ENCODE results near the gene DNAAF1.

The DNAAF1 gene

DNA sequence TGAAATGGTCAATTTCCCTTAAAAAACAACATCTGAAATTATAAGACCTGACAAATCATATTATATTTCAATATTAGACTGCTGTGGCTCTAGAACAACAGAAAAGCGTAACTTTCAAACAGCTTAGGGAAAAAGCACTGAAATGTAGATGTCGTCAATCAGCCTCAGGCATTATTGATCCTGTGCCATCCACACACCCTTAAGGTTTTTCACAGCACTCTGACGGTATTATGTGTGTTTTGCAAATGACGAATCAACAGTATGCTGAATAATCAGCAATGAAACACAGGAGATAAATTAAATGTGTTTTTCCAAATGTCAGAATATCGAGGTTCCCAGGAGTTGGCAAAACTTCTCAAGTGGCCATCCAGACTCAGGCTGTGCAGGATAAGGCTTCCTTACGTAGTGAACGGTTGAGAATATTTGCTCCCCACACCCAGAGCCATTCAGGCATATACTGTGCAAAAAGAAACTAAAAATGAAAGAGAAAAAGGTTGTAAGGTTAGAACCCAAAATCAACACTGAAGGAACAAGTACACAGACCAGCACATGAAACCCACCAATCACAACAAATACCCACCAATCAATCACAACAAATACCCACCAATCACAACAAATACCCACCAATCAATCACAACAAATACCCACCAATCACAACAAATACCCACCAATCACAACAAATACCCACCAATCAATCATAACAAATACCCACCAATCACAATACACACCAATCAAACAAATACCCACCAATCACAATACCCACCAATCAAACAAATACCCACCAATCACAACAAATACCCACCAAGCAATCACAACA lies 20.6 kb upstream of the DNAAF1 start:
- DNase-seq: no peak

DNA sequence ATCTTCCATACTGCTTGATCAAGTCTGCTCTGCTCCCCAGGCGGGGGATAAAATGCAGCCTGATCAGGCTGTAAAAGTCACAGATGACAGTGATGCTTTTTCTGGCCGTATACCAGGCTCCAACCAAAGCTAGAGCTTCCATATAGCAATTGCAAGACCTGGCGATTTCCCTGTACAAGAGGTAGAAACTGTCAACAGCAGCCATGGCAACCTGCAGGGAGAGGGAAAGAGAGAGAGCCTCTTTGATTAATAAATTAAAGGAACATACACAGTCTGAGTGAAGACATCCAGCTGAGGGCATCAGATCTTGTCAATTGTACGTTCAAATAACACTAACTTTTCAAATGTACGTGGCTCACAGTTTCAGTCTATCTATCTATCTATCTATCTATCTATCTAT lies 14.0 kb upstream of the DNAAF1 start:
- no peak for DNase-seq

DNA sequence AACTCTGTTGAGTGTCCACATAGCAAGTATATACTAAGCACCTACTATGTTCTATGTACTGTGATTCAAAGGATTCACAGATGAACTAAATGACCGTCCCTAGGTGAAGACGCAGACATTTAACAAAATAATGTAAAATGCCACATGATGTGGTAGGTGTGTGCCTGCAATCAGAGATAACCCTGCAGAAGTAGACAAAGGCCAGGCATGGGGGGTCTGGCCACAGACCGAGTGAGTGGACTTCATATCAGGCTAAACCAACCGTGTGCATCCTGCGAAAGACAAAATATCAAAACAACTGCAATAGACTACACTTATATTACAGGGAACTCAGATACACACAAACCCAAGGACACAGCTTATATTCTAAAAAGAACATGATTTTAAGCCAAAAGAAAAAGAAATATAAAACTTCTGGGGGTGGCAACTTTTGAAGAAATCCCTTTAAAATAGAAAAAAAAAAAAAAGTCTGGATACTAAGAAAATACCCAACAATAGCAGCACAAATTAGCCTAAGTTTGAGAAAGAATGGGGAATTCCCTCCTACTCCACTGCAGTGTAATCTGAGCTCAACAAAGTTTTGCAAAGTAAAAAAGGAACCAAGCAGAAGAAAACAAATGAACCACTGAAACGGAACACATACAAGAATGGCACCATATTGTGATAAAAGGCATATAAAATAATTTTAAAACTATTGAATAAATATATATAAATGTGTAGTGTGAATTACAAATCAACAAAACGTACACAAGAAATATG lies 12.4 kb upstream of the DNAAF1 start:
- no peak for DNase-seq

DNA sequence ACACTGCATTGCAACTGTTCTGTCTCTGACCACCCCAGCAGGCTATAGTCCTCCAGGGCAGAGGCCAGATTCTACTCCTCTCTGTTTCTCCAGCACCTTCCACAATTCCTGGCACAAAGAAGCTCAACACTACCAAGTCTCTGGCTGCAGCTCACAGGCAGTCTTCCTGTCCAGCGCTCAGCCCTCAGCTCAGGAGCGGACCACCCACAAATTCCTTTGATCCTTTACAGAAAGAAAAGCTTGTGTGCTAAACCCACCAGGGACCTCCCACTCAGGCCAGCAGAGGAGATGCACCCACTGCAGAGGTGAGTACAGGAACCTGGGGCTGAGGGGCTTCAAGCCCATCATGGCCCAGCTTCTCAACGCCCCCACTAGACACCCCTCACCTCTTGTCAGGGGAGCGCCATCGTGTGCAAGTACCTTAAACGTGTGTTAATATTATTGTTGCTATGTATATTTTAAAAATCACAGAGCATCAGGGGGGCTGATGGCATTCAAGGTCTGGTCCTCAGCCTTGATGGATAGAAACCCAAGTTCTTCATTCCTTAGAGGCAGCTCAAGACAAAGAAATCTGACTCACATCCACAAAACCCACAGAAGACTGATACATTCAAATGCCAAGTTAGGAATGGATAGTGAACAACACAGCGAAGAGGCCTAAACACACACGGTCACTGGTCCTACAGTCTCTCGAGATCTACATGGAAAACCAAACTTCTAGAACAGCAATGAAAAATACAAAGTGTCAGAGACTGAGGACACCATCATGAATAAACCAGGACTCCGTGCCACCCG lies 8.6 kb upstream of the DNAAF1 start:
- no peak for DNase-seq

DNA sequence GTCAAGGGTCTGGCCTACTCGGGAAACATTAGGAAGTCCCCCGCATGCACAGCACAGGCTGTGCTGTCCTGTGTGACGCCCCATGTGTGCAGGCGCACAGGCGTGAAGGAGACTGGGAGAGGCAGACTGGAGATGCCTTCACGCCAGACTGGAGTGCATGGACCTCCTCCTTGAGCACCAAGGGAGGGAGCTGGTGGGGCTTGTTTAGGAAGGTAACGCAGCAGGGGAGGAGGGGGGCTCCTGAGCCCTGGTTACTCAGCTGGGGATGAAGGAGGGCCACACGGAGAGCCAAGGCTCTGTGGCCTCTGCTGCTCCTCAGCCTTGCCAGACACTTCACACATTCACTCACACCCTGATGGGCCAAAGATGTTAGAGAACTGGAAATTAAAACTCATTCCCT lies 7.8 kb upstream of the DNAAF1 start:
- no peak for DNase-seq

DNA sequence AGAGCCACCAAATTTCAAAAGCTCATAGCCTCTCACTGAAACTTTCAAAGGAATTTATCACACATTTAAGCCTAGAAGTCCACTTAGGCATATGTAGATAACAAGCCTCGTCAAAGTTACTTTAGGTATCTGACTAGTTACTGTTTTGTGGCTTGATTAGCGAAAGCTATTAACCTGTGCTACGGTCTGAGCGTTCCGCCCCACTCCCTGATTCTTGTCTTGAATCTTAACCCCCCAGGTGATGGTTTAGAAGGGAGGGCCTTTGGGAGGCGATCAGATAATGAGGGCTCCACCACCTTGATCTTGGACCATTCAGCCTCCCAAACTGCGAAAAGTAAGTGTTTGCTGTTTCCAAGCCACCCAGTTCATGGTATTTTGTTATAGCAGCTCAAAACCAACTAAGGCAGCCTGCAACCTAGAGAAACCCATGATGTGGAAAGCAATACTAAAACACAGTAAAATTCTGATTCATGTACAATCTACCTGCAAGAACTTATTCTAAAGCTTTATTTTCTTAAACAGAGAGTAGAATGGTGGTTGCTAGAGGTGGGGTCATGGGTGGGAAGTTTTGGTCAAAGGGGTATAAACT lies 7.2 kb upstream of the DNAAF1 start:
- DNase-seq: no peak

DNA sequence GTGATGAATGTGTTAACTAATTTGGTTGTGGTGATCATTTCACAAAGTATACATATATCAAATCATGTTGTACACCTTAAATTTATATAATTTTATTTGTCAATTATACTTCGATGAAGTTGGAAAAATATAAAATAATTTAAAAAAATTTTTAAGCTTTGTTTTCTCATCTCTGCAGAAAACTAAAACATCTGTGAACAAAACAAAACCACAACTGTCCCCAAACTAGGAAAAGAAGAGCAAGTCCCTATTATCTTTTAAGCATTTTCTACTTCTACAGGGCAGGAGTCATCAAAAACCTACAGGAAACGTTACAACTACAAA lies 6.6 kb upstream of the DNAAF1 start:
- no peak for DNase-seq

DNA sequence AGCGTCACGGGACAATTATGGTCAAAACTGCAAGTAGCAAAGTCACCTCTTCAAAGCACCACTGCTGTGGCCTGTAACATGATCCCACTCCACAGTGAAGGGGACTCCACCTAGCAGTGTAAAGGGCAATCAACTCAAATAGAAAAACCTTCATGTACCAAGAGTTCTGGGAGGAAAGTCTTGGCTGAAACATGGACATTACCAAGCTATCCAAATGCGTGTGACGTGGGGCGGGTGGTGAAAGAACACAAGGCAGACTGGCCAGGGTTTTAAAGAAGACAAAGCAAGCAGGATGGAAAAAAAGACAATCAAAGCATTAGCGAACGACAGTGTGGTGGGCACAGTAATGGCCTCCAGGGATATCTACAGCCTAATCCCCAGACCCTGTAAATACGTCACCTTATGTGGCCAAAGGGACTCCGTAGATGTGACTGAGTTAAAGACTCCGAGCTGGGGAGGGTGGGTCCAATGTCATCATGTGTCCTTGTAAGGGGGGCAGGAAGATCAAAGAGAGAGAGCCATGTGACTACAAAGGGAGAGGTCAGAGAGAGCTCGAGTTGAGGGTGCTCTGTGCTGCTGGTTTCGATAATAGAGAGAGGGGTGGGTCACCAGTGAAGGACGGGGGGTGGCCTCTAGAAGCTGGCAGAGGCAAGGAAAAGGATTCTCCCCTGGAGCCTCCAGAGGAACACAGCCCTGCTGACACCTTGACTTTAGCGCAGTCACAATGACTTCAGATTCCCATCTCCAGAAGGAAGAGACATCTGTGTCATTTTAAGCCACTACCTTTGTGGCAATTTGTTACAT lies 6.1 kb upstream of the DNAAF1 start:
- peak in 1 of 2 donors; percentile 23 for DNase-seq

DNA sequence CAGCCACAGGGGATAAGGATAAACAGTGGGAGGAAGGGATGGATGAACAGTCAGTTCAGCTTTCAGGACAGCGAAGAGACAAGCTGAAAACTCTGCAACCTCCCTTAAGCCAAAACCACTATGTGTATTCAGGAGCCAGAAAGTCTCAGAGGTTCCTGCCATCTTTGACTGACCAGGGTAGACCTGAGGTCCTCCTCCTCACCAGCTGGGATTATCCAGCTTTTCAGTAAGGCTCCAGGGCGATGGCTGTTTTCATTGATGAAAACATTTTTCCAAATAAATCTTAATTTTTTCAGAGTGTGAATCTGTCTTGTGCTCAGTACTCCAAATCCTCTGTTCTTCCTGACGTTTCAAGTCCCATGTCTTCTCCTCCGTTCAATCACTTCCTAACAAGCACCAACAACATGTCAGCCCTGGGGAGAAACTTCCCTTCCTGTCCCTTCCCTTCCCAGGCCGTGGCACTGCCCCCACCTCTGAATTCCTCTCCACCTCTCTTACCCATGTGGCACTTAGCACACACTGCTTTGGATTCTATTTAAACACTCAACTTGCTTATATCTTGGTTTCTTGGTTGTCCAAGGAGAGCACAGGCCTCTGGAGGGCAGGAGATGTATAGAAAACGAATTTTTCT lies 5.4 kb upstream of the DNAAF1 start:
- DNase-seq: no peak

DNA sequence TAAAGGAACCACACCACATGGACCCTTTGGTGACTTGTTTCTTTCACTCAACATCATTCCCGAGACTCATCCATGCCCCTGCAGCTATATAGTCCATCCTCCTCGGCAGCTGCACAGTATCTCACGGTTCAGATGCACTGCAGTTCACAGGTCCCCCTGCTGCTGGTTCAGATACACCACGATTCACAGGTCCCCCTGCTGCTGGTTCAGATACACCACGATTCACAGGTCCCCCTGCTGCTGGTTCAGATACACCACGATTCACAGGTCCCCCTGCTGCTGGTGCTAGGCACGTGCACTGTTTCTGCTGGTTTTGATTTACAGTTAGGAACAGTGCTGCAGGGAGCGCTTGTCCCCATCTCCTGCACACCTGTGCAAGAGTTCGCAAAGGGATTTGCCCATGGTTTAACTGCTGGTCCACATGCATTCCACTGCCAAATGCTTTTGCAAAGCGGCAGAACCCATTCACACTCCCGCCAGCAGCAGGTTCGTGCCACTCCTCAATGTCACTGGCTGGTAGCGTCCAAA lies 3.9 kb upstream of the DNAAF1 start:
- DNase-seq: no peak

DNA sequence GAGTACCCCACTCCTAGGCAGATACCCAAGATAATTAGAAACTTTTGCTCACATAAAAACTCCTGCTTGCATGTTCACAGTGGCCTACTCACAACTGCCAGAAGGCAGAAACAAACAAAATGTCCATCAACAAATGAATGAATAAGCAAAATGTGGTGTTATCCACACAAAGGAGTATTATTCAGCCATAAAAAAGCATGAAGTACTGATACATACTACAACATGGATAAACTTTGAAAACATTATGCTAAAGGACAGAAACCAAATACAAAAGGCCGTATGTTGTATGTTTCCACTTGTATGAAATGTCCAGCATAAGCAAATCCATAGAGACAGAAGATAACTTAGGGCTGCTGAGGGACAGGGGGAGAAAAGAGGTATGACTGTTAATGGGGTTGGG lies 2.0 kb upstream of the DNAAF1 start:
- DNase-seq: no peak

DNA sequence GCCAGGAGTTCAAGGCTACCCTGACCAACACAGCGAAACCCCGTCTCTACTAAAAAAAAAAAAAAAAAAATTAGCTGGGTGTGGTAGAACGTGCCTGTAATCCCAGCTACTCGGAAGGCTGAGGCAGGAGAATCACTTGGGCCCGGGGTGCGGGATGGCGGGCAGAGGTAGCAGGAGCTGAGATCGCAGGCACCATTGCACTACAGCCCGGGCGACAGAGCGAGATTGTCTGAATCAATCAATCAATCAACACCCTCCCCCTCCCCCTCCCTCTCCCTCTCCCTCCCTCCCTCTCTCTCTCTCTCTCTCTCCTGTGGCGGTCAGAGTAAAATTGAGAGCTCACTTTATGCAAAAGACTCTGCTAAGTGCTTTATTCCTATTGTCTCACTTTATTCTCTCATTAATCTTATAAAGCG lies 1.3 kb upstream of the DNAAF1 start:
- DNase-seq: no peak

DNA sequence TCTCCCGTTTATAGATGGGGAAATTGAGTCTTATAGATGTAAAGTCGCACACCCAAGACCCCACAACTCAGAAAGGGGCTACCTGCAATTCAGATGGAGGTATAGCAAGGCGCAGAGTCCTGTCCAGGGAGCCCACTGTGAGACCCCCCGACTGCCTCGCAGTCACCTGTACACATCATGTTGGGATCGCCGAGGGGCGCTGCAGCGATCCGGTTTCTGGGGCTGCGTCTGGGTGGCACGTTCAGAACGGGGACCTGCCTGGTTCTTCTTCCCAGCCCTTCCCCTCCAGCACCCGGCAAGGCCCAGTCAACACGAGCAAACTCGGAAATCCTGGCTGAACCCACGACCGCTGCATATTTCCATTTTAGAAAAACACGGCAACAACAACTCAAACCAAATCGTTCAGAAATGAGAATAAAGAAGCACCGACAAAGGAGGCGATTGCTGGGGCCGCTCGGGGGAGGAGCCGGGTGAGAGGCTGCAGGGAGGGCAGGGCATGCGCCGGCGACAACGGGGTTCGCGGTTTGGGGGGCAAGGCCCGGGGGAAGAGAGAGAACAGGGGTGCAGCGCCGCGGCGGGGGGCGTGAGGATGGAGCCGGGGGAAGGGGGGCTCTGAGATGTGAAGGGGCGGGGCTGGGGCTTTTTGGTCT lies 774 bp upstream of the DNAAF1 start:
- DNase-seq: peak in 1 of 2 donors; percentile 24

DNA sequence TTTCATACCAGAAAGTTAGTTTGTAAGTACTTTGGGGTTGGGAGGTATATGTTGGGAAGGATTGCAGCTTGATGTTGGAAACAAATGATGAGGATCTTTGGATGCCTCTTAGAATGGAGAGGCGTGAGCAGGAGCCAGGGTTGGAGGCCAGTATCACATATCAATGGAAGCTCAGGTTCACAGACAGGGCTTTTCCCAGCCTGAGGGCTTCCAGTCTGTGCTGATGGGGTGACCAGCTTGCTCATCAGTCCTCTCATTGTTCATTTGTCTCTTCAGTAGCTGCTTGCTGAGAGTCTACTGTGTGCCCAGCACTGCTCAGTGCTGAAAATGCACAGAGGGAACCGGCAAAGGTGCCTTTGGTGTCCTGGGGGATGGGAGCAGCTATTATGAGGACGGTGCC lies 5.8 kb downstream of the DNAAF1 start:
- DNase-seq: no peak

DNA sequence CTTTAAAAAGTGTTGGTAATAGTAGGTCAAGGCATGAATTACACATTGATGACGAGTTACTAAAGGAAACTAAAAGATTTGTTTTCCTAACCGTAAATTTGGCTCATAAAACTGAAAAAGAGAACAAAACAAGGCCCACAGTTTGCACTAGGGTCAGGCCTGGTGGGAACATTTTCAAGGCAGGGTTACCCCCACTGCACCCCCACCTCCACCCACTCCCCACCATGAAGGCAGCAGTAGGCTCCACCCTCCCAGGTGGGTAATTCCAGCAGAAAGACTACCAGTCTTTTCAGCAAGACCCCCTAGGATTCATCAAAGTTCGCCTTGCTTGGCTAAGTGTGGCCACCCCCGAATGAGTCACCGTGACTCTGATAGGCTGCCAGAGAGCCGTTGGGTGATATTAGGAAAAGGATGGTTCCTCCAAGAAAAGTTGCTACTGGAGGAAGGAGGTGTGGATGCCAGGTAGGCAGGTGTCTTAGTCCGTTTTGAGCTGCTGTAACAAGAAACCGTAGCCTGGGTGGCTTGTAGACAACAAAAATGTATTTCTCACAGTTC lies 8.6 kb downstream of the DNAAF1 start:
- DNase-seq: no peak

DNA sequence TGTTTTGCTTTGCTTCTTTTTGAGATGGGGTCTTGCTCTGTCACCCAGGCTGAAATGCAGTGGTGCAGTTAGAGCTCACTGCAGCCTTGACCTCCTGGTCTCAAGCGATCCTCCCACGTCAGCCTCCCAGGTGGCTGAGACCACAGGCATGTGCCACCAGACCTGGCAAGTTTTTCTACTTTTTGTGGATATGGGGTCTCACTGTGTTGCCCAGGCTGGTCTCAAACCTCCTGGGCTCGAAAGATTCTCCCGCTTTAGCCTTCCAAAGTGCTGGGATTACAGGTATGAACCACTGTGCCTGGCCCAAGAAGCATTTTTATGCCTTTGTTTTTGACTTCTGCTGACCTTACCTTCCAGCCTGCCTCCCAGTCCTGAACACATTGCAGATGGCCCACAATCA lies 10.1 kb downstream of the DNAAF1 start:
- DNase-seq: no peak

DNA sequence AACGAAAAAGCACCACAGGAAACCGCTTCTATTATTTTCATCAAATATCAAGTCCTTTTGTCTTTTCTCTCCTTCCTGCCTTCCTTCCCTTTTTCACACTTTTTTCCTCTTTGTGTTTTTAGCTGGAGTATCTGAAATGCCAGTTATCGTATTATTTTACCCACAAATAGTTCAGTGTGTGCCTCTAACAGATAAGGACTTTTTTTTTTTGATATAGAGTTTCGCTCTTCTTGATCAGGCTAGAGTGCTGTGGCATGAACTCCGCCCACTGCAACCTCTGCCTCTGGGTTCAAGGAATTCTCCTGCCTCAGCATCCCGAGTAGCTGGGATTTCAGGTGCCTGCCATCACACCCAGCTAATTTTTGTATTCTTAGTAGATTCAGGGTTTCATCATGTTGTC lies 10.7 kb downstream of the DNAAF1 start:
- no peak for DNase-seq

DNA sequence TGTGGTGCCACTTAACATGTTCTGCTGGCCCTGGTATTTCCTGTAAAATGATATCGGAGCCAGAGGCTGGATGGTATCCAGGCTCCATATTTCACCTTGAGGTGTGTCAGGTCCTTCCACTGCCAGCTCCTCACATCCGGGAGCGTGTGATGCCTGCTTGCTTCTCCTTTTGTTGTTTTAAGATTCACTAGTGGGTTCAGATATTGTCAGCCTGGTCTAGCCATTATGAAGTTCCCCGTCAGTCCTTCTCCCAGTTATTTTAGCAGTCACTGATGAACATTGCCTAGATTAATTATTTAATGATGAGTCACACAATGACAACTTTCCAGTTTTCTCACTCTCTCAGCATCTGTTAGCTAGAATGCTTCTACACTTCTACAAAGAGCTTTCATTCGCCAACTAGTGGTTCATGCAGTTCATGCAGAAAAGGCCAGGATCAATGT lies 11.3 kb downstream of the DNAAF1 start:
- DNase-seq: no peak

DNA sequence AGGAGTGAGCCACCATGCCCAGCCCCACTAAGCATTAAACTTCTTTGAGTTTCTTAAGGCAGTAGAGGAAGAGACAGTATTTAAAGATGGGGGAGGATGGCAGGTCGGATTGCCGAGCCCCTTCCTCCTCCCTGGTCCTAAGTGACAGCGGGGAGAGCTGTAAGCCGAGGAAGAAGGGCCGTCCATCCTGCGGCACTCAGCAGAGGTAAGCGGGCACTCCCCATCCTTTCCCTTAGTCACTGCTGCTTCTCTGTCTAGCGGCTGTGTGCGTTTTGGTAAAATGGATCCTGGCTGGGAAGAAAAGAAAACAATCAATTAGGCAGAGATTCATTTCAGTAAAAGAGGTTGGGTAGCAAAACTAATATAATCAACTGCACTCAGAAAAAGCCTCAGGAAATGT lies 13.9 kb downstream of the DNAAF1 start:
- no peak for DNase-seq

DNA sequence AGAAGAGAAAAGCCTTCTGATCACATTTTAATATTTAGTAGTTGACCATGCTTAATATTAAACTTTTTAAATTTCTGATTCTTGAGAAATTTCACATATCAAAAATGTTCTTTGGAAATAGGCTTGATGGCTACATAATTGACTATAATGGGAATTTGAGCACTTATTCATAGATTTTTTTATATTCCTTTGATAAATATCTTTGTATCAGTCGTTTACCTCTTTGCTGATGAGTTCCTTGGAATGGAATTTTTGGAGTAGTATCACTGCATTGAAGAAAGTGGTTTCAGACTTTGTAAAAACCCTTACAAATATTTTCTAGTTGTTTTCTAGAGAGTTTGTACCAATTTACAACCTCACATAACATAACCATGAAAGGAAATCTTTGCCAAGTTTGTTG lies 14.7 kb downstream of the DNAAF1 start:
- DNase-seq: no peak

DNA sequence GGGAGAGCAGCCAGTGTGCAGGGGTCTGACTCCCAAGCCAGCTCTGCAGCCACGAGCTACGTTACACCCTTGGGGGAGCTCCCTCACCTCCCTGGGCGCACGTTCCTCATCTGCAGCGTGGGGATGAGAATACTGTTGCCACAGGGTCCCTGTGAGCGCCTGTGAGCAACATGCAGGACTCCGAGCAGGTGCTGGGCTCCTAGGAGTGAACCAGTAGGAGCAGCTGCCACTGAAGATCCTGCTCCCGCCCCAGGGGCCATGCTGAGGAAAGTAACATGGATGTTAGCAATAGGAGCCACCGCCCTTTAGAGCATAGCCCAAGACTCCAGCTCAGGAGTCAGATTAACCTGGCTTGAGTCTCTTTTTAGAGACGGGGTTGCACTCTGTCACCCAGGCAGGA lies 15.9 kb downstream of the DNAAF1 start:
- DNase-seq: no peak
